Left renal cortex interstitium (tissue), 4 donors: ENCODE results near the gene FGD5. TPM values are rescaled to one million over a fixed set of nuclear protein-coding genes. Genes with fewer than 3 reads are reported as not detected.

Source experiments
- DNase-seq, 4 donors: peaks; one replicate each; pipeline ENCODE4 v3.0.0-alpha.2; 2013; ENCODE audit warnings: low read depth in 4 of 4, low spot score in 2 of 4, missing footprints in 1 of 4
- polyA plus RNA-seq, 4 donors: library from polyadenylated mRNA; unstranded; fragments of 120-200 nt; gene quantifications; one replicate each; pipeline ENCODE4 v1.2.1, GENCODE V29; 2013; ENCODE audit not compliant: insufficient read length in 4 of 4

Gene FGD5
- polyA plus RNA-seq, 4 donors: 21.0 to 25.0 (median 23.2) TPM

- no peak for DNase-seq
Observed at GRCh38 chr3:14845180-14845579, 26.4 kb downstream of the FGD5 start.

GRCh38 chr3:14845826-14846225, 27.1 kb downstream of the FGD5 start:
- DNase-seq: no peak

- DNase-seq: no peak
Observed at GRCh38 chr3:14846226-14846880, 27.6 kb downstream of the FGD5 start.

- DNase-seq: no peak
Observed at GRCh38 chr3:14847613-14848541, 29.1 kb downstream of the FGD5 start.

- DNase-seq: no peak
Observed at GRCh38 chr3:14848906-14849305, 30.1 kb downstream of the FGD5 start.

- DNase-seq: no peak
Observed at GRCh38 chr3:14849638-14850230, 31.0 kb downstream of the FGD5 start.

- DNase-seq: no peak
Observed at GRCh38 chr3:14852058-14852594, 33.4 kb downstream of the FGD5 start.

GRCh38 chr3:14852717-14853116, 34.0 kb downstream of the FGD5 start:
- no peak for DNase-seq

- DNase-seq: no peak
Observed at GRCh38 chr3:14853271-14853951, 34.6 kb downstream of the FGD5 start.

GRCh38 chr3:14857506-14857905, 38.7 kb downstream of the FGD5 start:
- no peak for DNase-seq

GRCh38 chr3:14858105-14858504, 39.3 kb downstream of the FGD5 start:
- DNase-seq: no peak

- DNase-seq: no peak
Observed at GRCh38 chr3:14859880-14860279, 41.1 kb downstream of the FGD5 start.

GRCh38 chr3:14861031-14861430, 42.3 kb downstream of the FGD5 start:
- DNase-seq: no peak

GRCh38 chr3:14861446-14862302, 42.9 kb downstream of the FGD5 start:
- no peak for DNase-seq

GRCh38 chr3:14862303-14862660, 43.5 kb downstream of the FGD5 start:
- DNase-seq: no peak

- DNase-seq: no peak
Observed at GRCh38 chr3:14862661-14863230, 44.0 kb downstream of the FGD5 start.

GRCh38 chr3:14863333-14864100, 44.8 kb downstream of the FGD5 start:
- DNase-seq: no peak

GRCh38 chr3:14864131-14864530, 45.4 kb downstream of the FGD5 start:
- no peak for DNase-seq

GRCh38 chr3:14866627-14867026, 47.9 kb downstream of the FGD5 start:
- DNase-seq: no peak
